HG02852 (cell line): ENCODE measurements around the gene CPB1.

Experiments
- ATAC-seq: cut with Tn5 transposase; IDR thresholded peaks from one replicate; pipeline ENCODE4 v1.9.1; 2021; ENCODE audit warnings: mild to moderate bottlenecking, moderate library complexity; ENCODE audit not compliant: unreplicated experiment

CPB1 gene

GRCh38 chr3:148828136-148828690, 602 bp downstream of the CPB1 start:
- no peak for ATAC-seq

GRCh38 chr3:148829926-148830325, 2.3 kb downstream of the CPB1 start:
- no peak for ATAC-seq

- no peak for ATAC-seq
These were observed 5.6 kb downstream of the CPB1 start for GRCh38 chr3:148833223-148833622.

GRCh38 chr3:148839805-148840204, 12.2 kb downstream of the CPB1 start:
- peak; percentile 54 for ATAC-seq

- no peak for ATAC-seq
These were observed 12.8 kb downstream of the CPB1 start for GRCh38 chr3:148840451-148840850.

GRCh38 chr3:148845756-148846395, 18.3 kb downstream of the CPB1 start:
- no peak for ATAC-seq

GRCh38 chr3:148847351-148847750, 19.7 kb downstream of the CPB1 start:
- ATAC-seq, result no peak

GRCh38 chr3:148848410-148848809, 20.8 kb downstream of the CPB1 start:
- ATAC-seq, result no peak

- no peak for ATAC-seq
These were observed 24.8 kb downstream of the CPB1 start for GRCh38 chr3:148852271-148852992.

- no peak for ATAC-seq
These were observed 25.5 kb downstream of the CPB1 start for GRCh38 chr3:148853076-148853475.

GRCh38 chr3:148854061-148854460, 26.4 kb downstream of the CPB1 start:
- ATAC-seq, result no peak

- ATAC-seq, result no peak
These were observed 28.8 kb downstream of the CPB1 start for GRCh38 chr3:148856384-148856783.

- ATAC-seq, result no peak
These were observed 29.7 kb downstream of the CPB1 start for GRCh38 chr3:148857316-148857715.

- ATAC-seq, result peak; percentile 77
These were observed 33.8 kb downstream of the CPB1 start for GRCh38 chr3:148861277-148861869.

GRCh38 chr3:148863297-148863696, 35.7 kb downstream of the CPB1 start:
- ATAC-seq, result no peak

- ATAC-seq, result no peak
These were observed 36.2 kb downstream of the CPB1 start for GRCh38 chr3:148863814-148864213.

- ATAC-seq, result no peak
These were observed 37.4 kb downstream of the CPB1 start, which contains the start of gene CPA3 for GRCh38 chr3:148865049-148865448. TSS of gene CPA3 (plus strand) at chr3:148865296. CDS start at chr3:148865308, 12 bp downstream.

GRCh38 chr3:148866261-148866660, 38.6 kb downstream of the CPB1 start:
- no peak for ATAC-seq

GRCh38 chr3:148873270-148873927, 45.8 kb downstream of the CPB1 start:
- ATAC-seq, result no peak

- no peak for ATAC-seq
These were observed 46.4 kb downstream of the CPB1 start for GRCh38 chr3:148873977-148874376.

GRCh38 chr3:148878095-148878494, 50.5 kb downstream of the CPB1 start:
- ATAC-seq, result no peak
